ENCODE results near the gene GAD2.

Gene GAD2

GRCh38 chr10:26225322-26225721 lies 8.7 kb downstream of the GAD2 start:
- DNase-seq = no peak

- no peak for DNase-seq
These were observed 11.2 kb downstream of the GAD2 start for GRCh38 chr10:26227786-26228185.

GRCh38 chr10:26232174-26232573 lies 15.6 kb downstream of the GAD2 start:
- no peak for DNase-seq

GRCh38 chr10:26235761-26236160 lies 19.2 kb downstream of the GAD2 start:
- no peak for DNase-seq

- no peak for DNase-seq
These were observed 21.8 kb downstream of the GAD2 start for GRCh38 chr10:26238378-26238777.

GRCh38 chr10:26242706-26243350 lies 26.3 kb downstream of the GAD2 start:
- no peak for DNase-seq

DNA sequence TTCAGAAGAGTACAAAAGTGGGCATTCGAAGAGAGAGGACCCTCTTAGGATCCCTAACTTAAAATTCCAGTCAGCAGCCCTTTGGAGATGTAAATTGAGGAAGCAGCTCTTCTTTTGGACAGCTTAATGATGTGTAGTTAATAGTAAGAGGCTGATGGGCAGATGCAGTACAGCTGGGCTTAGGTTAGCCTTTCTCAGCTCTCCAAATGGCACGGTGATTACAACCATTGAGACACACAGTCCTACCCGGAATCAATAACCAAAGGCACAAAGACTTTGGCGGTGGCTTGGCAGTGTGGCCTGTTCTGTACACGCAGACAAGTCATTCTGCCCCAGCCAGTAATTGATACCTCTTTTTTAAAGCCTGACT lies 26.8 kb downstream of the GAD2 start:
- DNase-seq = no peak

- DNase-seq = no peak
These were observed 33.1 kb downstream of the GAD2 start for GRCh38 chr10:26249681-26250080.

DNA sequence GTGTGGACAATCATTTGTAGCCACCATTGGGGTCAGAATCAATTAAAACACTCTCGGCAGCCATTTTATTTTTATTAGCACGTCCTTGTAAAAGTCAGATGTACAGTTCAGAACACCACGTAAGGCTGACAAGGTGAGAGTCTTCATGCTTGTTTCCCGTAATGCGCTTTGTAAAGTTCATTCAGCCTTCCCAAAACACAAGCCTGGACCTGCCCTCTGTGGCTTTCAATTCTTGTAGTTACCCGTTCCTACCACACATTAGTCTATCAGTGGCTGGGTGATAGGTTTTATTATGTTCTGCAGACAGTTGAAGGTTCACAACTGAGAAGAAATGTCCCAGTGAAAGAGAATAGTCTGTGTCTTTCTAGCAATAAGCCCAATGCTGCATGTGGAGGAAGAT lies 35.4 kb downstream of the GAD2 start:
- DNase-seq = no peak

DNA sequence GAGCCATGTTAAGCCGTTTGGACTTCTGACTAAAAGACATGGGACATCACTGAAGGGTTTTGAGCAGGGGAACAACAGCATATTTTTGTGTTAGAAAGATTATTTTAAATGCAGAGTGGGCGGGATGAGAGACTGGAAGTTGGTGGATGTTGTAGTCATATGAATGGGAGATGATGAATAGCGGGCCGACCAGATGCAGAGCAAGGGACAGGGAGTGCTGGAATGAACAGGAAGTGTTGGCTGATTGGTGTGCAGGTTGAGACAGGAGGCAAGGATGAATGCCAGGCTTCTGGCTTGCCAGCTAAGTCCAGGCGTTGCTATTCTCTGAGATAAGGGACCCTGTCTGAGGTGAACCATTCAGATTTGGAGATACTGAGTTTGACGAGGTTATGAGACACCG lies 38.0 kb downstream of the GAD2 start:
- no peak for DNase-seq

DNA sequence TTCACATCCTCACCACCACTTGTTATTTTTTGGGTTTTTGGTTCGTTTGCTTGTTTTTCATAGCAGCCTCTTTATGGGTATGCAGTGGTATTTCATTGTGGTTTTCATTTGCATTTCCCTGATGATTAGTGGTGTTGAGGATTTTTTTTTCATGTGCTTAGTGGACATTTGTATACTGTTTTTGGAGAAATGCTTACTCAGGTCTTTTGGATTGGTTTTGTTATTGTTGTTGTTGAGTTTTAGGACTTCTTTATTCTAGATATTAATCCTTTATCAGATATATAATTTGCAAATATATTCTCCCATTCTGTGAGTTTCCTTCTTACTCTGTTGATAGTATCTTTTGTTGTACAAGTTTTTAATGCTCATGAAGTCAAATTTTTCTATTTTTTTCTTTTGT lies 42.8 kb downstream of the GAD2 start:
- no peak for DNase-seq

- no peak for DNase-seq
These were observed 53.2 kb downstream of the GAD2 start for GRCh38 chr10:26269754-26270153.

DNA sequence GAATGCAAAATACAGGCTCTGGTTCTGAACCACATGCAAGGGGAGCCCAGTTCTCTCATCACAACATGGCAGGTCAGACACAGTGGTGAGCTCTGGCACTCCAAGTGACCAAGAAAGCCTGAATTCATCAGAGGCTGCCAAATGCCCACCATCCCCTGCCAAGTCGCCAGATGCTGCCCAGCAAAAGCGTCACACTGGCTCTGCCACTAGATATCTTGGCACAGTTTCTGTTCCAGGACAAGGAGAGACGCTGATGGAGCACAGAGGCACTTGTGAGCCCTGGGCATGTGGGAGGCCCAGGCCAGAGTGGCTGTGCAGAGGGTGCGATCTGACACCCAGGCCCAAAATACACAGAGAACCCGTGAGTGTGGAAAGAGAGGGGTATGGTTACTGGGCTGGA lies 57.8 kb downstream of the GAD2 start:
- DNase-seq = no peak

- no peak for DNase-seq
These were observed 61.7 kb downstream of the GAD2 start for GRCh38 chr10:26278295-26278694.

- DNase-seq = no peak
These were observed 73.7 kb downstream of the GAD2 start for GRCh38 chr10:26290236-26290635.

- DNase-seq = no peak
These were observed 75.3 kb downstream of the GAD2 start for GRCh38 chr10:26291721-26292480.

- DNase-seq = no peak
These were observed 79.8 kb downstream of the GAD2 start for GRCh38 chr10:26296360-26296759.

DNA sequence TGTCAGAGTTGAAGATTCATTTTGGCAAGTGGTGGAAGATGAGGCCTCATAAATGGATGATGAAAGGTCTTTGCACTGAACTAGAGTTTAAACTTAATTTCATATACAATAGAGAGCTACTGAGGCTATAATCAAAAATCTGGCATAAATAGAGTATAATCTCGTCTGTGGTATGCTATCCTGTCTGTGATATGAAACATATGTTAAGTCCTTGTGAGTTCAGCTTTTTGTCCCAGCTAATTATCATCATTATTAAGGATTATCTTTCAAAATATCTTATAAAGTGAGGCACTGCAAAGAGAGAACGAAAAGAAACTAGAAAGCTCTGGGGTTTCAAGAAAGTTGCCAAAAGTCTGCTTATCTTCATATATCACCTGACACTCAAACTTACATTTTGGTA lies 83.4 kb downstream of the GAD2 start:
- no peak for DNase-seq

DNA sequence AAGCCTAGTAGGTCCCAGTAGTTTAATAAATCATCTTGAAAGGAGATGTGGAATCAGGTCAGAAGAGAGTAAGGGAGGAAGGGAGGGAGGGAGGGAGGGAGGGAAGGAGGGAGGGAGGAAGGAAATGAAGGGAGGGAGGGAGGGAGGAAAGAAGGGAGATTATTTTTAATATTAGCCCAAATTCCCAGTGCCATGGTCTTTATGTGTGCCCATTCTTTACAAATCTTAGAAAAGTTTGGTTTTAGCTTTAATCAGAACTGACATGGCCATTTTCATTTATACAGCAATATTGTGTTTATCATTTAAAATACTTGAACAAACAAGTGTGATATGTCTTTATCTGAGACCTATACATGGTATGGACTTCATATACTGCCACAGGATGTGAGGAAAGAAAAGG lies 86.8 kb downstream of the GAD2 start:
- DNase-seq = no peak

DNA sequence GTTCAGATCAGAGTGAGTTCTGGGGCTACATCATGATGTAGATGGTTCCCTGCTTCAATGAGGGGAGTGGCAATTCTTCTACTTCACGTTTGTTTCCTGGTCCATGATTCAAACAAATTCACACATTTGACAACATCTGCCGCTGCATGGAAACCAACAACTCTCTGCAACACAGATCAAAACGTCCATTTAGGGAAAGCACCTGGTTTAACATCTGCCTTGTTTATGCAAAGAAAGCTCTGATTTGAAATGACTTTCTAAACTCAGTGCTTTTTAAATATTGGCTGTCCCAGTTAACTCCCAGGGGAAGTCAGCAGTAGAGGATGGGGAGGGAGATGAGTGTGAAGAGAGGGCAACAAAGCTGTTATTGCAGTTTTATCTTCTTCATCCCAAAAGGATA lies 93.8 kb downstream of the GAD2 start:
- DNase-seq = no peak

DNA sequence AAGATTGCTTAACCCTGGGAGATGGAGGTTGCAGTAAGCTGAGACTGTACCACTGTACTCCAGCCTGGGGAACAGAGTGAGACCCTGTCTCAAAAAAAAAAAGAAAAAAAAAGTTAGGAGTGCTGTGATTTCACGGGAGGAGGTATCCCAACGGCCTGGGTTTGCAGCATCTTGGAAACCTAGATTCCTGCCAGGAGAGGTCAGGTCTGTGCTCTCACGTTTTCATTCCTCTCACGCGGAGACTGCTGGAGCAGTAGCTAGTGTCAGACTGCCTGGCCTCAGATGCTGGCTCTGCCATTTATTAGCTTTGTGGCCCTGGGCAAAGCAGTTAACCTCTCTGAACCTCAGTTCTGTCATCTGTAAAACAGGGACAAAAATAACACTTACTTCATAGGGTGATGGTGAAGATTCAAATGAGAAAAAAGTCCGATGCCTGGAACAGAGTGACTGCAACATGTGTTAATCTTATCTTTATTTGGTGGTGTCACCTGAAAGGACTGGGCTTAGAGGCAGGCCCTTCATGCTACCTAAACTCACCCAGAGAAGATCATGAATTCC lies 94.9 kb downstream of the GAD2 start:
- no peak for DNase-seq

DNA sequence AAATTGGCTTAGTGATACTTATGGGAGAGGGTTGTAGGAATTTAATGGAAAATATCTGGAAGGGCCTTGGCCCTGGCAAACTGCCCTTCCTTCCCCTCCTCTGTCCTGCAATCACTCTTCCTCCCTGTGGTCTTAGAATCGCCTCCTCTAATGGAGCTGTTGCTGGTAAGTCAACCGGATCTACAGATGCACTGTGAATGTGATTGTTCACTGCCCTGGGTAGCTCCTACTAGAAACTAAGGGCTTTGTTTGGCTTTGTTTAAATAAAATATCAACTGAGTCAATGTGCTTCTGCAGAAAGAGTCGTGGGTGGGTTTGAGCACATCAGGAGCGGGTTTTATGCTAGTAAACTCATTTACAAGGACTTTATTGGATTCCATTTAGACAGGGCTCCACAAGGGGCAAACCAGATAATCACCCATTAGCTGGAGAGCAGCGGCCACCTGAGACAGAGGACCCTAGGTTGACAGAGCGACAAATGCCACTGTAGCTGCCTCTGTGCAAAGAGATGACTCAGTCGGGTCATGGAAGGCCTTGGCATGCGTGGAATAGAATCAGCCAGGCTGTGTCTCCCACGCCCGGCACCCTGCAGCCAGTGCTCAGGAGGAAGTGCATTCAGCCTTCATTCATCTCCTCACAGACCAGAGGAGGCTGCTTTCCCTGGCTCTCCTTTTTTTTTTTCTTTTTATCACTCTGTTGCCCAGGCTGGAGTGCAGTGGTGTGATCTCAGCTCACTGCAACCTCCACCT lies 97.9 kb downstream of the GAD2 start:
- no peak for DNase-seq

- no peak for DNase-seq
These were observed 102.1 kb downstream of the GAD2 start for GRCh38 chr10:26318672-26319071.

DNA sequence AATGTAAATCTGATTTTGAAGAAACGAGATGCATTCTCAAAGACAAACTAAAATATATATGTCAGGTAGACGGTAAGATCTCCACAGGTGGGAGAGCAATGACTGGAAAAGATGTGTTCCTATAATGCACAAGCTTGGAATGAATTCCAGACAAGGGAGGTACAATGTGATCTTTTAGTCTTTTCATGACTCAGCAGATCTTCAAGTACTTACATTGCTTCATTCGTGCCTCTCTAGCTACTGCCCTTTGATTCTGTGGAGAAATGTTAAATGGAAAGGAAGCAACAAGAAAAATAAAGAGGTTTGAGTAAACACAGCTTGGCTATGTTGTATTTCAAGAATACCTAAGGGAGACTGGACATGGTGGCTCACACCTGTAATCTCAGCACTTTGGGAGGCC lies 106.6 kb downstream of the GAD2 start:
- no peak for DNase-seq
